NCI-H524 treated with DMSO at 0.1 percent for 48 hours (cell line): Measurements from ENCODE around the gene SLC2A14.
"Not testable (repeated sequence)": the region's sequence is repeated elsewhere in the genome, so short reads cannot be mapped to it uniquely, and the experiment has no call there.

Experiments
- DNase-seq: peaks from one replicate; lab custom pipeline; 2025; lab: John Stamatoyannopoulos, UW

SLC2A14 gene

DNA sequence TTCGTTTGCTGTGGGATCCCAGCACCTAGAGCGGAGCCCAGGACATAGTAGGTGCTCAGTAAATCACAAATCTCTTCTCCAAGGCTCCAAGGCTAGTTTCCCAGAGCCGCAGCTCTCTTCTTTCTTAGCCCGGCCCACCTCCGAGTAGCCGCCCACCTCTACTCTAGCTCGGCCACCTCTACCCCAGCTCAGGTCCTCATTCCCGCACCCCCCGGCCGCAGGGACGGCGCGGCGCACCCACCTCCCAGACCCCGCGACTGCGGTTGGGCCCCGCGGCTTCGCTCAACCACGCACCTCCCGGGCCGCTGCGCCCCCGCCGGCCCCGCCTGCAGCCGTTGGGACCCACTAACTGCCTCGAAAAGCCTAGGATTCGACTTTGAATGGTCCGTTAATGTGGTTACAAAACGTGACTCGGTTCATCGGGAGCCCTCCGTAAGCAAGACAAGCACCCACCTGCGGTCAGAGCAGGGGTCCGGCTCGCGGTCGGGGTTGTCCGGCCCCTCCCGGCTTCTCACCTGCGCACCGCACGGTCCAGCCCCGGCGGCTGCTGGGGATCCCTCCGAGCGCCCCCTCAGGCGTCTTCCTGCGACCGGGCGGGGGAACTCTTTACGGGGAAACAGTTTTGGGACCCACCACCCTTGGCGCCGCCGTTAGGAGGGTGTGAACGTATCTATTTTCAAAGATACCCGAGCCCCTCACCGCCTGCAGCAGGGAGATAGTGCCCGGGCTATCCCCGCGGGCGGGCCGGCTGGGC is at the start of gene SLC2A14:
TSS of gene SLC2A14 (minus strand) at position 350 of the 754 bp plus-strand sequence. CDS start 3,035 bp downstream, outside the sequence.
- DNase-seq: no peak

DNA sequence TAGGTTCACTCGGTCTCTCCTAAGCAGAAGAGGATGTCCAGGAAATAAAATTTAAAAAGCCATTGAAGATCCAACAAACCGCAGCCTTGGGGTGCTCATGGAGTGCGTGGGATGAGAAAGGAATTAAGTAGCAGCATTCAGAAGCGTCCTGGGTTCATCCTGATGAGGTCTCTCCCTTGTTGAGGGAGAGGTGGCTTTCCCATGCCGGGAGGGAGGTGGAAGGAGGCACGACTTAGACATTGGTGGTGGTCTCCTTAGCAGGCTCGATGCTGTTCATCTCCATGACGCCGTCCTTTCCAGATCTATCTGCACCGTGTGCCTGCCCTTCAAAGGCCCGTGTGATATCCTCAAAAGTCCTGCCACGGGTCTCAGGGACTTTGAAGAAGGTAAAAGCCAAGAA is 48.5 kb upstream of the SLC2A14 start:
- DNase-seq: not testable (repeated sequence)

DNA sequence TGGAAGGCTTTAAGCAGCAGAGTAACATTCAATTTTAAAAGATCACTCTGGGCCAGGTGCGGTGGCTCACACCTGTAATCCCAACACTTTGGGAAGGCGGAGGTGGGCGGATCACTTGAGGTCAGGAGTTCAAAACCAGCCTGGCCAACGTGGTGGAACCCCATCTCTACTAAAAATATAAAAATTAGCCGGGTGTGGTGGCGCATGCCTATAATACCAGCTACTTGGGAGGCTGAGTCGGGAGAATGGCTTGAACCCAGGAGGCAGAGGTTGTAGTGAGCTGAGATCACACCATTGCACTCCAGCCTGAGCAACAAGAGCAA is 45.5 kb upstream of the SLC2A14 start:
- DNase-seq: not testable (repeated sequence)

DNA sequence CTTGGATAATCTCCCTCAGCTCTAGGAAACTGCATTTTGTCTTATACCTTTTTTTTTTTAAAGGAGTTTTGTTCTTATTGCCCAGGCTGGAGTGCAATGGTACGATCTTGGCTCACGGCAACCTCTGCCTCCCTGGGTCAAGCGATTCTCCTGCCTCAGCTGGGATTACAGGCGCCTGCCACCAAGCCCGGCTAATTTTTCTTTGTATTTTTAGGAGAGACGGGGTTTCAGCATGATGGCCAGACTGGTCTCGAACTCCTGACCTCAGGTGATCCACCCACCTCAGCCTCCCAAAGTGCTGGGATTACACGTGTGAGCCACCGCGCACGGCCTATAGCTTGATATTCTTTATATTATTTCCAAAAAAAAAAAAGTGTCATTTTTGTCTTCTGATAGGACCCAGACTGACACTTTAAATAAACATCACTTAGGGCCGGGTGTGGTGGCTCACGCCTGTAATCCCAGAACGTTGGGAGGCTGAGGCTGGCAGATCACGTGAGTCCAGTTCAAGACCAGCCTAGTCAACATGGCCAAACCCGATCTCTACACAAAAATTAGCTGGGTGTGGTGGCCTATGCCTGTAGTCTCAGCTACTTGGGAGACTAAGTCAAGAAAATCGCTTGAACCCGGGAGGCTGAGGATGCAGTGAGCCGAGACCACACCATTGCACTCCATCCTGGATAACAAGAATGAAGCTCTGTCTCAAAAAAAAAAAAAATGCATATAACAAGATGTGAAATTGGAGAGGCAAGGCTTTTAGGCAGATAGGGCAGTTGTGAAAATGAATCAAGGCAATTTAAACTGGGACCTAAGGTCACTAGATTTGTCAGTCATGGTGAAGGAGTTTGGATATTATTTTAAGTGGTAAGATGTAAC is 44.9 kb upstream of the SLC2A14 start:
- DNase-seq: no peak

DNA sequence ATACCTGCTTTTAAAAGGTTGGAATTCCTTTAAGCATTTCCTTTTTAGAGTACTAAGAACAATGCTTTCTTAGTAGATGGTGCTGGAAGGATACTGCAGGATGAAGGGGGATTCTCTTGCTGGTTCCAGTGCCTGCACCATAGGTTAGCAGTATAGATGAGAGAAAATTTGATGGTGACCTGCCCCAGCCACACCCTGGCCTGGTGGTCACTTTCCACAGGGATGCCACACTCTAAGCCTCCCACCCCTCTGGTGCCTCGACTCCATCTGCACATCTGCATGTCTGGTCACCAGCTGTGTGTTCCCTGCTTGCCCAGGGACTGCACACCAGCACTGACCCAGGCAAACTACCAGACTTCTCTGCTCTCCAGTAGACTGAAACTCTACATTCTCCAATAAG is 44.2 kb upstream of the SLC2A14 start:
- DNase-seq: no peak

DNA sequence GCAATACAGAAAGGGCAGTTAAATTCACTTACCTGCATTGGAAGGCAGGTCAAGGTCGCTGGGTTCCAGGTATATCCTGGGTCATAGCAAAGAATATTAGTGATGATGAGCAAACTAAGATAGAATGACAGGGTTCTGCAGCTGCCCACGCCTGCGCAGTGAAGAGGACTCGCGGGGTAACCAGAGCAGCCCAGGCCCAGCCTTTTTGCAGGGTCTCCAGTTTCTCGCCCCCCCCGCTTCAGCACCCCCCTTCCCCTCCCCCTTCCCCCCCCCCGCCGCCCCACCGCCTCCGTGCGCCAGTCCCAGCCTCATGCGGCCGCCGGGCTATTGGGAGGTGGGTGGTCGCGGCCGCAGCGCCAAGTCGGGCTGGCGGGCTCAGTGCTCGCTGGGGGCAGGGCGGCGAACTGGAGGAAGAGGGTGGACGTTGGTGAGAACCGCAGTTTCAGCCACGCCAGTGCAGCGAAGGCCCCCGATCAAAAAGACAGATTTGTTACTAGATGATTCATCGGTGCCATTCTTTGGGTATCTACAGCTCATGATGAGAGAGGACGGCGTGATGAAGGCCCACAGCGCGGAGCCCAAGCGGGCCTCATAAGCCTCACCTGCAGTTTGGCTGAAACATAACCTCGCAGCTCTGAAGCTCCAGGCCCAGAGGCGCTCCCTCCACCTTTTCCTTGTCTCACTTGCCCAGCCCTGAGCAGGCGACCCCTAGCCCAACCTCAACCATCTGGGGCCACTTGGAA is 43.1 kb upstream of the SLC2A14 start:
- DNase-seq: peak; percentile 23

DNA sequence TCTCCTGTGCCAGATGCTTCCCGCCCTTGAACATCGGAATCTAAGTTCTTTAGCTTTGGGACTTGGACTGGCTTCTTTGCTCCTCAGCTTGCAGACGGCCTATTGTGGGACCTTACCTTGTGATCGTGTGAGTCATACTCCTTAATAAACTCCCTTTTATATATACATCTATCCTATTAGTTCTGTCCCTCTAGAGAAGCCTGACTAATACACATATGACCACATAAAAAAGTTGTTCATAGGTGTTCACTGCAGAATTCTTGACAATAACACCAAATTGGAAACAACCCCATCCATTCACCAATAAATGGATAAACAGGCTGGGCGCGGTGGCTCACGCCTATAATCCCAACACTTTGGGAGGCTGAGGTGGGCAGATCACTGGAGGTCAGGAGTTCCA is 37.4 kb upstream of the SLC2A14 start:
- DNase-seq: not testable (repeated sequence)

DNA sequence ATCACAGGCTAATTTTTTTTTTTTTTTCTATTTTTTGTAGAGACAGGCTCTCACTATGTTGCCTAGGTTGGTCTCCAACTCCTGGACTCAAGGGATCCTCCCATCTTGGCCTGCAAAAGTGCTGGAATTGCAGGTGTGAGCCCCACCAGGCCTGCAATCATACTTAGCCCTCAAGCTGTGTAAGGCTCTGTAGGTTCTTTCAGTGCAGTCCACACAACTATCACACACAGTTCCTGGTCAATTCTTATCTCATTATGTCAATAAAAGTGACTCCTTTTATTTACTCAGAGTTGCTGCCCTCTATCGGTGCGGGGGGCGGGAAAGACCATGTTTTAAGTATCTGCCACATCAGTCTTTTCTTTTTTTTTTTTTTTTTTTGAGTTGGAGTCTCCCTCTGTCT is 34.3 kb upstream of the SLC2A14 start:
- no peak for DNase-seq

DNA sequence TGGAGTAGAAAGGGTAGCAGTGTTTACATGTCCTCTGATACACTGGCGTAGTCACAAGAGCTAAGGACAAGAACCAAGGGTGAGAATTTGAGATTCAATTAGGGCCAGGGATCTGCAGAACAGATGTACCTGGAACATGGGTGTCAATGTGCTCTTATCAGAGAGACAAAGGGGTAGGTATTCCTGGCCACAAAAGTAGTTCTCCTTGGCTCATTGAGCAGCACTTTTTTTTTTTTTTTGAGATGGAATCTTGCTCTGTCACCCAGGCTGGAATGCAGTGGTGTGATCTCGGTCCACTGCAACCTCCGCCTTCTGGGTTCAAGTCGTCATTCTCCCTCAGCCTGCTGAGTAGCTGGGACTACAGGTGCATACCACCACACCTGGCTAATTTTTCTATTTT is 33.6 kb upstream of the SLC2A14 start:
- DNase-seq: not testable (repeated sequence)

DNA sequence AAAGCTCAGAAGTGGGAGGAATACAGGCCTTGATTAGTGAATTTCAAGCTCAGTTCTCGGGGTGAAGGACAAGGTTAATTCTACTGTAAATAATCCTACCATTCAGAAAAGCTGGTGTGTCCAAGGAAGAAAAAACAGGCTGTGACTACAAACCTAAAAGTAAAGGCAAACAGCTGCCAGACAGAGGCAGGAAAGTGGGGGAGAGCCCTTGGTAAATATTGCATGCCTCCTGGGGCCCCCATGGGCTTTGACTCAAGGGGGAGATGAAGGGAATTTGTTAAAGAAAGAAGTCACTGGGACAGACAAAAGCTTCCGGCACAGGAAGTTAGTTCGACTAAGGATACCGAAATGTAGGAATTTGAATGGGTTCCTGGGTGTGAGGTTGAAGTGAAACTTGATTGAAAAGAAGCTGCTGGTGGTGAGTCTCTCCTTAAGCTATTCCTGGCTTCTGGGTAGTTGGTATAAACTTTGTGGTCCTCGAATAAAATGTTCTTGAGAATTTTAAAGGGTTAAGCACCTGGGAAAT is 32.9 kb upstream of the SLC2A14 start:
- DNase-seq: not testable (repeated sequence)

DNA sequence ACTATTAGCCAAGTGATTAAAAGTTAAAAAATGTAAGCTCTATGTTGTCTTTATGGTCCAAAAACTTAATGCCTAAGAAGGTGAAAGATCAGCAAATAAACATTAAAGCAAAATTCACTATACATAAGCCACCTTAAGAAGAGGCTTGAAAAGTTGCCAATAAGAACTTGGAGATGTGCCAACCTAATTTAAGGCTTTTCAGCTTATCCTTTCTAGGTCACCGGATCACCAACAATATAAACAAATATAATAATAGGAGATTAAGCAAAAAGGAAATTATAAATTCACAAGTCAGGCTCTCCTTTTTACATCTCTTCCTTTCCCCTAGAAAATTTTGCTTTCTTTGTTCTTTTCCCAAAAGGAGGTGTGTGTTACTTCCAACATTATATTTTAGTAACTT is 32.4 kb upstream of the SLC2A14 start:
- DNase-seq: peak; percentile 31

DNA sequence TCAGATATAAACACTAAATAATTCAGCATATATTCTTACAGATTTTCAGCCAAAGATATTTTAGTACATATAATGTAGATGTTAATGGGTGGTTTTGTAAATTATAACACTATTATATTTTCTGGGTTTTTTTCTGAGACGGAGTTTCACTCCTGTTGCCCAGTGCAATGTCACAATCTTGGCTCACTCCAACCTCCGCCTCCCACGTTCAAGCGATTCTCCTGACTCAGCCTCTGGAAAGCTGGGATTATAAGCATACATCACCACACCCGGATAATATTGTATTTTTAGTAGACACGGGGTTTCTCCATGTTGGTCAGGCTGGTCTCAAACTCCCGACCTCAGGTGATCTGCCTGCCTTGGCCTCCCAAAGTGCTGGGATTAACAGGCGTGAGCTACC is 29.7 kb upstream of the SLC2A14 start:
- not testable (repeated sequence) for DNase-seq

DNA sequence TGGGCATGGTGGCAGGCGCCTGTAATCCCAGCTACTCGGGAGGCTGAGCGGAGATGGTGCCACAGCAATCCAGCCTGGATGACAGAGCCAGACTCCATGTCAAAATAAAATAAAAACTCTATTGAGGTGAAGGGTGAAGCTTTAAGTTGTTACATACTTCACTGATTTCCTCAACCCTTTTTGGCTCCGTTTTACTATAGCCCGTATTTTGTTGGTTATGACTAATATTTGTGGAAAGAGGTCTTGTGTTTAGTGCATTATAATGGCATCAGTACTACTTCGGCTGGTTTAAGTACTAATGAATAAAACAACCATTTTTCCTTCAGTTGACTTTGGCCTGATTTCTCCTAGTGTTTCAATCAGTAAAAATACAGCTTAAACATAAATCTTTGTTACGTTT is 27.0 kb upstream of the SLC2A14 start:
- no peak for DNase-seq

DNA sequence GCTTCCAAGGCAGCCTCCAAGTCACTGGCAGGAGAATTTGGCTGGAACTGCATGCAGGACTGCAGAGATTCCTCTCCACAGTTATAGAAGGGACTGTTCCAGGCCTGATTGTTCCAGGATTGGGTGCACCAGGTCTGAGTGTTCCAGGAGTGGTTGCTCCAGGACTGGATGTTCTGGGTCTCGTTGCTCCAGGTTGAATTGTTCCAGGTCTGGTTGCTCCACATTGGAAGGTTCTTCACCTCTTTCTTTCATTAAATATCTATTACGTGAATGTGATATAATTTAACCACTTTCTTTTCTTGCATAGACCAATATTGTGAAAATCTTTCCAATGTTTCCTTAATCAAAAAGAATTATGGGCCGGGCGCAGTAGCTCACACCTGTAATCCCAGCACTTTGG is 24.0 kb upstream of the SLC2A14 start:
- DNase-seq: not testable (repeated sequence)

DNA sequence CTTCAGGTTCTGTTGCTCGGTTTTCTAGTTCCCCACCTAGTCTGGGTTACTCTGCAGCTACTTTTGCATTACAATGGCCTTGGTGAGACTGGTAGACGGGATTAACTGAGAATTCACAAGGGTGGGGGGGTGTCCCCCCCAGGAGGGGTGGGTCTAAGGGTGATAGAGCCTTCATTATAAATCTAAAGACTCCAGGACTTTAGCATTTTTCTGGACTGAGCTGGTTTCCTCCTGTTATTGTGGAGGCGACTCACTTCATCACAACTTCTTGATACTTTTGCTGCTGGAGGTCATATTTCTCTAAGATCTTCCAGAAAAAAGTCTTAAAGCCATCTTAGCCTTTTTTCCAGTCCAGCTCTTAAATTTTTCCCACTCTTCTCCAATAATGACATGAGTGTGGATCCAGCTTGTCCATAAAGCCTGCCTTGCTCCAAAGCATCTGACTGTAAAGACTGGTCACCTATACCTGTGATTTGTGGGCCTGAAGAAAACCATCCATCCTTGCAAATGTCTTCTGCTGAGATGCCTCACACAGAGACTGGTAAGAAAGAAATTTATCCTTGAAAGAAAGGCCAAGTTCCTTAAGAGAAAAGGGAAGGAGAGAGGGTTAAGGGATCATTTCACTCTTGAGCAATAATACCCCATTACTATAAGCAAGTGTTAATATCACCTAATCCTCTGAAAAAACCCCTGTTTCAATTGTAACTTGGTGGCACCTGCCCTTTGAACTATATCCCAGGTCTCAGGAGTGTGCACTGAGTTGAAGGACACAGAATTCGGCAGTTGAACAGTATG is 19.7 kb upstream of the SLC2A14 start:
- DNase-seq: no peak

DNA sequence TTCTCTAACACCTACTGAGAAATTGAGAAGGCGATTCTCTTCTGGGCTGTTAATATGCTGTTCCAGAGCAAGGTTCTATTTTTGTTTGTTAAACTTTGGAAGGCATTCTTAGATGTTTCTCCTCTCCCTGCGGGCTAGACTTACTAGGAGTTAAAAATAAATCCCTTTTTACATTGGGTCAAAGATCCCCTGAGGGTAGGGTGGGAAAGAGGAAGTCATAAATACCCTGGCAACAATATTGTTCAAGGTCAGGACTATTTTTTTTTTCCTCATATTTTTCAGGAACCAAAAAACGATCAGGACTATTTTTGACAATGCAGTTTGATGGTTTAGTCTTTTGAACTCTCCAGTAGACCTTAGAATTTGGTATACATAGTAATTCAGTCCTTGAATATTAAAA is 12.0 kb upstream of the SLC2A14 start:
- DNase-seq: no peak

DNA sequence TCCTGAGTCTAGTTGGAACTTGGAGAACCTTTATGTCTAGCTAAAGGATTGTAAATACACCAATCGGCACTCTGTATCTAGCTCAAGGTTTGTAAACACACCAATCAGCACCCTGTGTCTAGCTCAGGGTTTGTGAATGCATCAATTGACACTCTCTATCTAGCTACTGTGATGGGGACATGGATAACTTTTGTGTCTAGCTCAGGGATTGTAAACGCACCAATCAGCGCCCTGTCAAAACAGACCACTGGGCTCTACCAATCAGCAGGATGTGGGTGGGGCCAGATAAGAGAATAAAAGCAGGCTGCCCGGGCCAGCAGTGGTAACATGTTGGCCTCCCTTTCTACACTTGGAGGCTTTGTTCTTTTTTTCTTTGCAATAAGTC is 9.0 kb upstream of the SLC2A14 start:
- DNase-seq: not testable (repeated sequence)

DNA sequence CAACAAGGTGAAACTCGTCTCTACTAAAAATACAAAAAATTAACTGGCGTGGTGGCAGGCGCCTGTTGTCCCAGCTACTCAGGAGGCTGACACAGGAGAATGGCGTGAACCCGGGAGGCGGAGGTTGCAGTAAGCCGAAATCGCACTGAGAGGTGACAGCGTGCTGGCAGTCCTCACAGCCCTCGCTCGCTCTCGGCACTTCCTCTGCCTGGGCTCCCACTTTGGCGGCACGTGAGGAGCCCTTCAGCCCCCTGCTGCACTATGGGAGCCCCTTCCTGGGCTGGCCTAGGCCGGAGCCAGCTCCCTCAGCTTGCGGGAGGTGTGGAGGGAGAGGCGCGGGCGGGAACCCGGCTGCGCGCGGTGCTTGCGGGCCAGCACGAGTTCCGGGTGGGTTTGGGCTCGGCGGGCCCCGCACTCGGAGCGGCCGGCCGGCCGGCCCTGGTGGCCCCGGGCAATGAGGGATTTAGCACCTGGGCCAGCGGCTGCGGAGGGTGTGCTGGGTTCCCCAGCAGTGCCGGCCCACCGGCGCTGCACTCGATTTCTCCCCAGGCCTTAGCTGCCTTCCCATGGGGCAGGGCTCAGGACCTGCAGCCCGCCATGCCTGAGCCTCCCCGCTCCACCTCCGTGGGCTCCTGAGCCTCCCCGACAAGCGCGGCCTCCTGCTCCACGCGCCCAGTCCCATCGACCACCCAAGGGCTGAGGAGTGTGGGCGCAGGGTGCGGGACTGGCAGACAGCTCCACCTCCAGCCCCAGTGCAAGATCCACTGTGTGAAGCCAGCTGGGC is 8.4 kb upstream of the SLC2A14 start:
- DNase-seq: not testable (repeated sequence)

DNA sequence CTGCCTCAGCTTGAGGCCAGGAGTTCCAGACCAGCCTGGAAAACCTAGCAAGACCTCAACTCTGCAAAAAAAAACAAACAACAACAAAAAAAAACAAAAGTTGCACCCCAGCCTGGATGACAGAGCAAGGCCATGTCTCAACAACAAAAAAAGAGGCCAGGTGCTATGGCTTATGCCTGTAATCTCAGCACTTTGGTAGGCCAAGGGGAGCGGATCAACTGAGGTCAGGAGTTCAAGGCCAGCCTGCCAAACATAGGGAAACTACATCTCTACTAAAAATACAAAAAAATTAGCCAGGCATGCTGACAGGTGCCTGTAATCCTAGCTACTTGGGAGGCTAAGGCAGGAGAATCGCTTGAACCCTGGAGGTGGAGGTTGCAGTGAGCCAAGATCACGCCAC is 6.5 kb upstream of the SLC2A14 start:
- DNase-seq: no peak

DNA sequence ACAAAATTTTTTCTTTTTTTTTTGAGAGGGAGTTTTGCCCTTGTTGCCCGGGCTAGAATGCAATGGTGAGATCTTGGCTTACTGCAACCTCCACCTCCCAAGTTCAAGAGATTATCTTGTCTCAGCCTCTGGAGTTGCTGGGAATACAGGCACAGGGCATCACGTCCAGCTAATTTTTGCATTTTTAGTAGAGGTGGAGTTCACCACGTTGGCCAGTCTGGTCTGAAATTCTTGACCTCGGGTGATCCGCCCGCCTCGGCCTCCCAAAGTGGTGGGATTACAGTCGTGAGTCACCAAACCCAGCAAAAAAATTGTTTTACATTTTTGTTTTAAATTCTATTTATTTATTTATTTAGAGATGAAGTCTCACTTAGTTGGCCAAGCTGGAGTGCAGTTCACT is 4.7 kb upstream of the SLC2A14 start:
- no peak for DNase-seq

DNA sequence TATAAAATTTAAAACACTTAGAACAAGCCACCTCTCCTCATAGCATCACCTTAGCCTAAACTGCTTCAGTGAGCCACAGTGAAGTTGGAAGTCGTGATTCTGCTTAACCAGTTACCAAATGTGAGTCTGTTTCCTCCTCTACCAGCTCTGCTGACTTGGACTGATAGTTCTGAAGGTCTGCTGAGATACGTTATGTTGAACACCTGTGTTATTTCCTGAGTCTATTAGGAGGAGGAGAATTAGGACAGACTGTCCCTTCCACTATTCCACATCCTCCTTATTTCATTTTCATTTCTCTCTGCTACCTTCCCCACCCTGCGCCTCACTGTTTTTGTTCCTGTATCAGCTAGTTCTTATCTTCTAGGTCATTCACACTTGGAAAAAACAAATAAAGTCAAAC is 2.4 kb downstream of the SLC2A14 start:
- no peak for DNase-seq
